Stimulated activated memory B cell treated with anti-CD40 and anti-IgM and Interleukin-4, amounts not matched to agents 10 μg/mL and 1 μg/mL and 100 μg/mL, for 72 hours (primary cell): ENCODE data around the gene GLCCI1.

Experiments used
- ATAC-seq: fragments of 150-1000 bp; cut with Tn5 transposase; 2 replicates; pipeline ENCODE4 v1.10.0; 2021
- H3K27ac Mint-ChIP-seq: one replicate; pipeline ENCODE4 v1.8.0; 2022; ENCODE audit warnings: mild to moderate bottlenecking, mixed read lengths
- H3K27me3 Mint-ChIP-seq: one replicate; pipeline ENCODE4 v1.8.0; 2022; ENCODE audit warnings: mixed read lengths
- H3K36me3 Mint-ChIP-seq: one replicate; pipeline ENCODE4 v1.8.0; 2022; ENCODE audit warnings: mixed read lengths
- H3K4me1 Mint-ChIP-seq: one replicate; pipeline ENCODE4 v1.8.0; 2022; ENCODE audit warnings: mixed read lengths
- H3K4me3 Mint-ChIP-seq: one replicate; pipeline ENCODE4 v1.8.0; 2022; ENCODE audit warnings: mild to moderate bottlenecking, moderate library complexity, mixed read lengths
- H3K9me3 Mint-ChIP-seq: one replicate; pipeline ENCODE4 v1.8.0; 2022; ENCODE audit warnings: mixed read lengths

GLCCI1 gene

GRCh38 chr7:7968544-7969305 is at the start of gene GLCCI1:
Gene GLCCI1 (plus strand): TSS chr7:7968796. CDS start chr7:7969351, 555 bp downstream.
- Mint-ChIP-seq H3K36me3 (no peaks in the 10 kb centered on the region), H3K4me3 (peak within 1 kb of the TSS; percentile 87), H3K9me3 (no peaks in the 10 kb centered on the region), H3K4me1 (peaks cover 19% of the 10 kb centered on the region), H3K27me3 (no peaks in the 10 kb centered on the region), H3K27ac (no peak within 1 kb of the TSS)
- peak; percentile 96 for ATAC-seq

- ATAC-seq = no peak
- Mint-ChIP-seq H3K4me3 (no peak overlapping the region), H3K27ac (peak overlapping the region; percentile 62), H3K9me3 (no peaks in the 10 kb centered on the region), H3K4me1 (peaks cover 44% of the 10 kb centered on the region), H3K27me3 (no peaks in the 10 kb centered on the region), H3K36me3 (peaks cover 18% of the 10 kb centered on the region)
Observed at GRCh38 chr7:7919449-7919945, 49.1 kb upstream of the GLCCI1 start.

GRCh38 chr7:7920056-7920455 is 48.5 kb upstream of the GLCCI1 start:
- ATAC-seq = no peak
- no peaks in the 10 kb centered on the region for H3K9me3 Mint-ChIP-seq
- H3K4me3 Mint-ChIP-seq = no peak overlapping the region

GRCh38 chr7:7920481-7920880 is 48.1 kb upstream of the GLCCI1 start:
- peak overlapping the region; percentile 23 for H3K27ac Mint-ChIP-seq
- peaks cover 17% of the 10 kb centered on the region for H3K36me3 Mint-ChIP-seq
- H3K27me3 Mint-ChIP-seq = no peaks in the 10 kb centered on the region
- peak; percentile 92 for ATAC-seq
- H3K9me3 Mint-ChIP-seq = no peaks in the 10 kb centered on the region
- peaks cover 44% of the 10 kb centered on the region for H3K4me1 Mint-ChIP-seq
- peak overlapping the region; percentile 43 for H3K4me3 Mint-ChIP-seq

More at GRCh38 chr7:7920056-7920455, 48.5 kb upstream of the GLCCI1 start:
- peak overlapping the region; percentile 23 for H3K27ac Mint-ChIP-seq
- H3K36me3 Mint-ChIP-seq = peaks cover 18% of the 10 kb centered on the region
- peaks cover 44% of the 10 kb centered on the region for H3K4me1 Mint-ChIP-seq
- H3K27me3 Mint-ChIP-seq = no peaks in the 10 kb centered on the region

- no peak for ATAC-seq
- peaks cover 44% of the 10 kb centered on the region for H3K4me1 Mint-ChIP-seq
- no peak overlapping the region for H3K27ac Mint-ChIP-seq
- H3K4me3 Mint-ChIP-seq = no peak overlapping the region
- H3K36me3 Mint-ChIP-seq = peaks cover 6% of the 10 kb centered on the region
- H3K27me3 Mint-ChIP-seq = no peaks in the 10 kb centered on the region
- H3K9me3 Mint-ChIP-seq = no peaks in the 10 kb centered on the region
Observed at GRCh38 chr7:7921830-7922229, 46.8 kb upstream of the GLCCI1 start.

- no peaks in the 10 kb centered on the region for H3K27me3 Mint-ChIP-seq
Observed at GRCh38 chr7:7922684-7923385, 45.8 kb upstream of the GLCCI1 start.

GRCh38 chr7:7923818-7924217 is 44.8 kb upstream of the GLCCI1 start:
- H3K36me3 Mint-ChIP-seq = no peaks in the 10 kb centered on the region

More at GRCh38 chr7:7922684-7923385, 45.8 kb upstream of the GLCCI1 start:
- no peak overlapping the region for H3K4me3 Mint-ChIP-seq
- no peak for ATAC-seq
- H3K27ac Mint-ChIP-seq = no peak overlapping the region
- peaks cover 39% of the 10 kb centered on the region for H3K4me1 Mint-ChIP-seq
- no peaks in the 10 kb centered on the region for H3K36me3 Mint-ChIP-seq
- H3K9me3 Mint-ChIP-seq = no peaks in the 10 kb centered on the region

GRCh38 chr7:7924303-7924702 is 44.3 kb upstream of the GLCCI1 start:
- peak overlapping the region; percentile 17 for H3K27ac Mint-ChIP-seq
- H3K4me1 Mint-ChIP-seq = peaks cover 28% of the 10 kb centered on the region
- H3K27me3 Mint-ChIP-seq = no peaks in the 10 kb centered on the region
- no peaks in the 10 kb centered on the region for H3K9me3 Mint-ChIP-seq
- ATAC-seq = no peak
- no peaks in the 10 kb centered on the region for H3K36me3 Mint-ChIP-seq
- H3K4me3 Mint-ChIP-seq = no peak overlapping the region

More at GRCh38 chr7:7923818-7924217, 44.8 kb upstream of the GLCCI1 start:
- H3K4me3 Mint-ChIP-seq = no peak overlapping the region
- H3K27me3 Mint-ChIP-seq = no peaks in the 10 kb centered on the region
- H3K9me3 Mint-ChIP-seq = no peaks in the 10 kb centered on the region
- ATAC-seq = no peak
- H3K27ac Mint-ChIP-seq = peak overlapping the region; percentile 17
- H3K4me1 Mint-ChIP-seq = peaks cover 33% of the 10 kb centered on the region

- H3K9me3 Mint-ChIP-seq = no peaks in the 10 kb centered on the region
- no peaks in the 10 kb centered on the region for H3K36me3 Mint-ChIP-seq
- H3K27me3 Mint-ChIP-seq = no peaks in the 10 kb centered on the region
- H3K4me3 Mint-ChIP-seq = no peak overlapping the region
- H3K4me1 Mint-ChIP-seq = no peaks in the 10 kb centered on the region
- ATAC-seq = no peak
- no peak overlapping the region for H3K27ac Mint-ChIP-seq
Observed at GRCh38 chr7:7931626-7932025, 37.0 kb upstream of the GLCCI1 start.

GRCh38 chr7:7932553-7932952 is 36.0 kb upstream of the GLCCI1 start:
- no peak for ATAC-seq
- Mint-ChIP-seq H3K4me3 (no peak overlapping the region), H3K27ac (no peak overlapping the region), H3K9me3 (no peaks in the 10 kb centered on the region), H3K27me3 (no peaks in the 10 kb centered on the region), H3K36me3 (no peaks in the 10 kb centered on the region), H3K4me1 (no peaks in the 10 kb centered on the region)

GRCh38 chr7:7933915-7934526 is 34.6 kb upstream of the GLCCI1 start:
- no peak for ATAC-seq
- no peaks in the 10 kb centered on the region for H3K27me3 Mint-ChIP-seq
- no peak overlapping the region for H3K27ac Mint-ChIP-seq
- no peak overlapping the region for H3K4me3 Mint-ChIP-seq
- no peaks in the 10 kb centered on the region for H3K36me3 Mint-ChIP-seq
- H3K9me3 Mint-ChIP-seq = no peaks in the 10 kb centered on the region
- no peaks in the 10 kb centered on the region for H3K4me1 Mint-ChIP-seq

- Mint-ChIP-seq H3K9me3 (no peaks in the 10 kb centered on the region), H3K4me1 (no peaks in the 10 kb centered on the region)
- no peak for ATAC-seq
Observed at GRCh38 chr7:7934945-7935344, 33.7 kb upstream of the GLCCI1 start.

GRCh38 chr7:7938471-7938870 is 30.1 kb upstream of the GLCCI1 start:
- ATAC-seq = no peak
- Mint-ChIP-seq H3K27ac (no peak overlapping the region), H3K4me3 (no peak overlapping the region)

More at GRCh38 chr7:7934945-7935344, 33.7 kb upstream of the GLCCI1 start:
- Mint-ChIP-seq H3K27ac (no peak overlapping the region), H3K36me3 (no peaks in the 10 kb centered on the region), H3K4me3 (no peak overlapping the region), H3K27me3 (no peaks in the 10 kb centered on the region)

GRCh38 chr7:7943951-7944350 is 24.6 kb upstream of the GLCCI1 start:
- Mint-ChIP-seq H3K9me3 (no peaks in the 10 kb centered on the region), H3K4me1 (peaks cover 21% of the 10 kb centered on the region), H3K27ac (peak overlapping the region; percentile 76), H3K27me3 (no peaks in the 10 kb centered on the region), H3K36me3 (no peaks in the 10 kb centered on the region), H3K4me3 (peak overlapping the region; percentile 72)
- ATAC-seq = no peak

More at GRCh38 chr7:7938471-7938870, 30.1 kb upstream of the GLCCI1 start:
- Mint-ChIP-seq H3K36me3 (no peaks in the 10 kb centered on the region), H3K27me3 (no peaks in the 10 kb centered on the region), H3K4me1 (no peaks in the 10 kb centered on the region), H3K9me3 (no peaks in the 10 kb centered on the region)

- ATAC-seq = peak; percentile 99
- Mint-ChIP-seq H3K4me1 (peaks cover 21% of the 10 kb centered on the region), H3K4me3 (peak overlapping the region; percentile 72), H3K27me3 (no peaks in the 10 kb centered on the region), H3K36me3 (no peaks in the 10 kb centered on the region), H3K9me3 (no peaks in the 10 kb centered on the region), H3K27ac (peak overlapping the region; percentile 76)
Observed at GRCh38 chr7:7944619-7945282, 23.8 kb upstream of the GLCCI1 start.
